Astrocyte (in vitro differentiated cells and primary cell): ENCODE data around the gene POLR3GL. TPM values are rescaled to one million over a fixed set of nuclear protein-coding genes. Genes with fewer than 3 reads are reported as not detected.
"Not testable (repeated sequence)": the region's sequence is repeated elsewhere in the genome, so short reads cannot be mapped to it uniquely, and the experiment has no call there.

Experiments used
- DNase-seq: peaks from one replicate; pipeline ENCODE4 v3.0.0-alpha.2; 2010; ENCODE audit warnings: low read depth
- FAIRE-seq: peaks from 2 replicates; lab custom pipeline; 2011; peaks lifted over from hg19 to GRCh38; lab: Jason Lieb, UNC
- H2AFZ ChIP-seq: 2 replicates; pipeline ENCODE4 v1.6.0; 2012; ENCODE audit warnings: low read depth, low read length, inconsistent platforms
- H3K27ac ChIP-seq: 2 replicates; pipeline ENCODE4 v1.5.1; 2011; ENCODE audit warnings: low read depth, low read length, inconsistent platforms
- H3K27me3 ChIP-seq: 2 replicates; pipeline ENCODE4 v1.6.0; 2011; ENCODE audit warnings: low read length, inconsistent platforms; ENCODE audit not compliant: insufficient read depth
- H3K36me3 ChIP-seq: 2 replicates; pipeline ENCODE4 v1.5.1; 2011; ENCODE audit warnings: low read length, inconsistent platforms; ENCODE audit not compliant: insufficient read depth
- H3K4me1 ChIP-seq: 2 replicates; pipeline ENCODE4 v1.5.1; 2011; ENCODE audit warnings: low read length, inconsistent platforms; ENCODE audit not compliant: insufficient read depth
- H3K4me2 ChIP-seq: 2 replicates; pipeline ENCODE4 v1.6.0; 2012; ENCODE audit warnings: low read length, inconsistent platforms
- H3K4me3 ChIP-seq: 2 replicates; pipeline ENCODE4 v1.5.1; 2011; ENCODE audit warnings: low read depth, mild to moderate bottlenecking, low read length, inconsistent platforms; ENCODE audit not compliant: insufficient read depth
- H3K79me2 ChIP-seq: 2 replicates; pipeline ENCODE4 v1.6.0; 2012; ENCODE audit warnings: mild to moderate bottlenecking, low read length, inconsistent platforms; ENCODE audit not compliant: insufficient read depth
- H3K9ac ChIP-seq: 2 replicates; pipeline ENCODE4 v1.6.0; 2012; ENCODE audit warnings: mild to moderate bottlenecking, low read length, inconsistent platforms
- H3K9me3 ChIP-seq: 2 replicates; pipeline ENCODE4 v1.5.1; 2012; ENCODE audit warnings: low read depth, mild to moderate bottlenecking, low read length, inconsistent platforms; ENCODE audit not compliant: insufficient read depth
- H4K20me1 ChIP-seq: 2 replicates; pipeline ENCODE4 v1.6.0; 2012; ENCODE audit warnings: low read length, inconsistent platforms; ENCODE audit not compliant: insufficient read depth
- H3K27ac Mint-ChIP-seq: one replicate; pipeline ENCODE4 v1.8.0; 2021; ENCODE audit warnings: mild to moderate bottlenecking, mixed read lengths; ENCODE audit not compliant: unreplicated experiment
- H3K27me3 Mint-ChIP-seq: one replicate; pipeline ENCODE4 v1.8.0; 2021; ENCODE audit warnings: low read depth, mixed read lengths; ENCODE audit not compliant: unreplicated experiment
- H3K36me3 Mint-ChIP-seq: one replicate; pipeline ENCODE4 v1.8.0; 2021; ENCODE audit warnings: low read depth, mixed read lengths; ENCODE audit not compliant: unreplicated experiment
- H3K4me1 Mint-ChIP-seq: one replicate; pipeline ENCODE4 v1.8.0; 2021; ENCODE audit warnings: low read depth, mixed read lengths; ENCODE audit not compliant: unreplicated experiment
- H3K4me3 Mint-ChIP-seq: one replicate; pipeline ENCODE4 v1.8.0; 2021; ENCODE audit warnings: mild to moderate bottlenecking, moderate library complexity, mixed read lengths; ENCODE audit not compliant: unreplicated experiment
- H3K9me3 Mint-ChIP-seq: one replicate; pipeline ENCODE4 v1.8.0; 2021; ENCODE audit warnings: mild to moderate bottlenecking, mixed read lengths; ENCODE audit not compliant: unreplicated experiment
- EZH2 ChIP-seq: IDR thresholded peaks from 2 replicates; pipeline ENCODE4 v1.6.1; 2012; ENCODE audit warnings: mild to moderate bottlenecking, low read length, inconsistent platforms; ENCODE audit not compliant: insufficient read depth
- total RNA-seq: library from RNA; stranded (reverse); gene quantifications from 2 replicates; pipeline ENCODE4 v1.2.1, GENCODE V29; 2021
- TF ChIP-seq, protein P1 (sequence below): IDR thresholded peaks from 2 replicates; pipeline ENCODE4 v1.5.1; 2011; ENCODE audit warnings: low read depth, mild to moderate bottlenecking, inconsistent platforms, low read length, moderate library complexity; ENCODE audit not compliant: insufficient read depth

The POLR3GL gene
- total RNA-seq, 1 donor from 2014 or later: 20.5 TPM

DNA sequence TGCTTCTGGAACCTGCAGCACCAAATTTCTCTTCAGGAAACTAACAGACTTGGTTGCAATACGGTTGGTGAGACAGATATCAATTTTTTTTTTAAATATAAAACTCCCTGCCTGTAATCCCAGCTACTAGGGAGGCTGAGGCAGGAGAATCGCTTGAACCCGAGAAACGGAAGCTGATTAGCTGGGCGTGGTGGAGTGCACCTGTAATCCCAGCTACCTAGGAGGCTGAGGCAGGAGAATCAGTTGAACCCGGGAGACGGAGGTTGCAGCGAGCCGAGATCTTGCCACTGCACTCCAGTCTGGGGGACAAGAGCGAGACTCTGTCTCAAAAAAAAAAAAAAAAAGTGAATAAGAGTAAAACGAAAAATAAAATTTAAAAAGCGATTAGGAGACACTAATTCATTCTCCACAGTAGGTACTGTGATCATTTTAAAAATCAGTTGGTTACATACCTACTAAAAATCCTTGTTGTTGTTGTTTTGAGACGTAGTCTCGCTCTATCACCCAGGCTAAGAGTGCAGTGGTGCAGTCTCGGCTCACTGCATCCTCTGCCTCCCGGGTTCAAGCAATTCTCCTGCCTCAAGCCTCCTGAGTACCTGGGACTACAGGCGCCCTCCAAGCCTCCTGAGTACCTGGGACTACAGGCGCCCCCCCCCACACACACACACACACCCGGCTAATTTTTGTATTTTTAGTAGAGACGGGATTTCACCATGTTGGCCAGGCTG, 36.4 kb upstream of the POLR3GL start:
- peaks cover 8% of the 10 kb centered on the region for H3K36me3 Mint-ChIP-seq
- peaks cover 7% of the 10 kb centered on the region for H3K4me1 Mint-ChIP-seq
- H3K9me3 ChIP-seq: no peaks in the 10 kb centered on the region
- no peak for FAIRE-seq
- H3K36me3 ChIP-seq: peaks cover 7% of the 10 kb centered on the region
- peak overlapping the region; percentile 98 for H3K4me3 ChIP-seq
- peak overlapping the region; percentile 60 for H3K4me3 Mint-ChIP-seq
- TF ChIP-seq, protein P1, sequence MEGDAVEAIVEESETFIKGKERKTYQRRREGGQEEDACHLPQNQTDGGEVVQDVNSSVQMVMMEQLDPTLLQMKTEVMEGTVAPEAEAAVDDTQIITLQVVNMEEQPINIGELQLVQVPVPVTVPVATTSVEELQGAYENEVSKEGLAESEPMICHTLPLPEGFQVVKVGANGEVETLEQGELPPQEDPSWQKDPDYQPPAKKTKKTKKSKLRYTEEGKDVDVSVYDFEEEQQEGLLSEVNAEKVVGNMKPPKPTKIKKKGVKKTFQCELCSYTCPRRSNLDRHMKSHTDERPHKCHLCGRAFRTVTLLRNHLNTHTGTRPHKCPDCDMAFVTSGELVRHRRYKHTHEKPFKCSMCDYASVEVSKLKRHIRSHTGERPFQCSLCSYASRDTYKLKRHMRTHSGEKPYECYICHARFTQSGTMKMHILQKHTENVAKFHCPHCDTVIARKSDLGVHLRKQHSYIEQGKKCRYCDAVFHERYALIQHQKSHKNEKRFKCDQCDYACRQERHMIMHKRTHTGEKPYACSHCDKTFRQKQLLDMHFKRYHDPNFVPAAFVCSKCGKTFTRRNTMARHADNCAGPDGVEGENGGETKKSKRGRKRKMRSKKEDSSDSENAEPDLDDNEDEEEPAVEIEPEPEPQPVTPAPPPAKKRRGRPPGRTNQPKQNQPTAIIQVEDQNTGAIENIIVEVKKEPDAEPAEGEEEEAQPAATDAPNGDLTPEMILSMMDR: no peak
- no peak for TF ChIP-seq EZH2
- H3K4me1 ChIP-seq: peaks cover 9% of the 10 kb centered on the region
- H3K27ac Mint-ChIP-seq: peak overlapping the region; percentile 58
- H3K9me3 Mint-ChIP-seq: peaks cover 2% of the 10 kb centered on the region
- peak overlapping the region; percentile 96 for H3K27ac ChIP-seq
- H3K79me2 ChIP-seq: peaks cover 20% of the 10 kb centered on the region
- peak overlapping the region; percentile 92 for H3K4me2 ChIP-seq
- H3K9ac ChIP-seq: peak overlapping the region; percentile 98
- peak overlapping the region; percentile 59 for H2AFZ ChIP-seq
- peaks cover 4% of the 10 kb centered on the region for H4K20me1 ChIP-seq
- no peaks in the 10 kb centered on the region for H3K27me3 Mint-ChIP-seq
- no peak for DNase-seq
- H3K27me3 ChIP-seq: no peaks in the 10 kb centered on the region

DNA sequence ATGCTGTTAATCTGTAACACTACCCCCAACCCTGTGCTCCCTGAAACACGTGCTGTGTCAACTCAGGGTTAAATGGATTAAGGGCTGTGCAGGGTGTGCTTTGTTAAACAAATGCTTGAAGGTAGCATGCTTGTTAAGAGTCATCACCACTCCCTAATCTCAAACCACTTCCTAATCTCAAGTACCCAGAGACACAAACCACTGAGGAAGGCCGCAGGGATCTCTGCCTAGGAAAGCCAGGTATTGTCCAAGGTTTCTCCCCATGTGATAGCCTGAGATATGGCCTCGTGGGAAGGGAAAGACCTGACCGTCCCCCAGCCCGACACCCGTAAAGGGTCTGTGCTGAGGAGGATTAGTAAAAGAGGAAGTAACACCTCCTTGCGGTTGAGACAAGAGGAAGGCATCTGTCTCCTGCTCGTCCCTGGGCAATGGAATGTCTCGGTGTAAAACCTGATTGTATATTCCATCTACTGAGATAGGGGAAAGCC, 31.9 kb upstream of the POLR3GL start:
- not testable (repeated sequence) for FAIRE-seq, H3K27me3 Mint-ChIP-seq, H3K9ac ChIP-seq, H3K4me1 ChIP-seq, H3K4me3 Mint-ChIP-seq, H3K4me3 ChIP-seq, H2AFZ ChIP-seq, H3K27me3 ChIP-seq, H3K4me2 ChIP-seq, H4K20me1 ChIP-seq, H3K36me3 Mint-ChIP-seq, H3K9me3 ChIP-seq, H3K4me1 Mint-ChIP-seq, H3K79me2 ChIP-seq, H3K9me3 Mint-ChIP-seq, DNase-seq, H3K27ac Mint-ChIP-seq, H3K27ac ChIP-seq
- peaks cover 12% of the 10 kb centered on the region for H3K36me3 ChIP-seq

DNA sequence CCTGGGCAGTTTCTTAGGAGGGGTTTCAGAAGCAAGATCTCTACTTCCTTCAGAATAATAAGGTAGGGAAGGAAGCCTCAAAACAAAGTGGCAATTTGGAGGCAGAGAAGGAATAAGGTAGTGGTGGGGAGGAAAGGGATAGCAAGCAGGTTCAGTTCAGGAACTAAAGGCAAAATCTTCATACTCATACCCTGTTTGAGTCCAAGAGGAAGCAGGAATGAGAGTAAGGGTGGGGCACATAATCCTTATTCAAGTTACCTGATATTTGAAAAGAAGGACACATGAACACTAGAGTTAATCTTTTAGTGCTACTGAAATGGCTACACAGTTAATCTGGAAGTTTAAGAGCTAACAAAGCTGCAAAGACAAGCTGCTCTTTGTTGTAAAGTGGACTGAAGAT, 28.8 kb upstream of the POLR3GL start:
- H3K4me3 Mint-ChIP-seq: no peak overlapping the region

More for the DNA sequence above, 28.8 kb upstream of the POLR3GL start:
- TF ChIP-seq, protein P1: no peak
- H3K4me3 ChIP-seq: no peak overlapping the region
- FAIRE-seq (no peak), DNase-seq (no peak)
- Mint-ChIP-seq H3K27ac (no peak overlapping the region), H3K36me3 (peaks cover 8% of the 10 kb centered on the region), H3K4me1 (peaks cover 3% of the 10 kb centered on the region), H3K27me3 (no peaks in the 10 kb centered on the region), H3K9me3 (no peaks in the 10 kb centered on the region)
- no peaks in the 10 kb centered on the region for H3K27me3 ChIP-seq
- H4K20me1 ChIP-seq: no peaks in the 10 kb centered on the region
- no peak overlapping the region for H3K9ac ChIP-seq
- no peaks in the 10 kb centered on the region for H3K9me3 ChIP-seq
- no peak overlapping the region for H3K4me2 ChIP-seq
- H3K36me3 ChIP-seq: peaks cover 15% of the 10 kb centered on the region
- H3K27ac ChIP-seq: no peak overlapping the region
- no peaks in the 10 kb centered on the region for H3K79me2 ChIP-seq
- no peaks in the 10 kb centered on the region for H3K4me1 ChIP-seq
- H2AFZ ChIP-seq: no peak overlapping the region
